Natural killer cell (primary cell): ENCODE data around the gene DENND1A. TPM values are rescaled to one million over a fixed set of nuclear protein-coding genes. Genes with fewer than 3 reads are reported as not detected.

Experiments used
- ATAC-seq, 3 donors: fragments of 150-1000 bp in 2 of 3; fragments of 200-7000 bp in 1 of 3; cut with Tn5 transposase; 1 replicate in 1 of 3; 2 replicates in 2 of 3; pipeline ENCODE4 v1.10.0; 2021; ENCODE audit warnings: mild to moderate bottlenecking in 2 of 3, moderate library complexity in 2 of 3
- DNase-seq, 2 donors: peaks; one replicate each; pipeline versions ENCODE4 v3.0.0 to v3.0.0-alpha.2; 2013 to 2021; ENCODE audit warnings: mixed read lengths in 1 of 2
- H3K27ac ChIP-seq: one replicate; pipeline ENCODE4 v1.5.1; 2013; ENCODE audit warnings: mild to moderate bottlenecking, low read length
- H3K27me3 ChIP-seq: one replicate; pipeline ENCODE4 v1.6.1; 2013; ENCODE audit warnings: low read length; ENCODE audit not compliant: control insufficient read depth, insufficient read depth
- H3K36me3 ChIP-seq: one replicate; pipeline ENCODE4 v1.6.1; 2013; ENCODE audit warnings: low read length; ENCODE audit not compliant: control insufficient read depth, insufficient read depth
- H3K4me1 ChIP-seq: one replicate; pipeline ENCODE4 v1.6.1; 2013; ENCODE audit warnings: low read length; ENCODE audit not compliant: control insufficient read depth, insufficient read depth
- H3K4me3 ChIP-seq: one replicate; pipeline ENCODE4 v1.5.1; 2013; ENCODE audit warnings: low read length
- H3K9me3 ChIP-seq: one replicate; pipeline ENCODE4 v1.6.1; 2013; ENCODE audit warnings: low read length; ENCODE audit not compliant: control insufficient read depth, insufficient read depth
- H3K27ac Mint-ChIP-seq, 2 donors: one replicate each; pipeline ENCODE4 v1.8.0; 2022; ENCODE audit warnings: mild to moderate bottlenecking in 2 of 2, mixed read lengths in 2 of 2, moderate library complexity in 1 of 2
- H3K27me3 Mint-ChIP-seq, 2 donors: one replicate each; pipeline ENCODE4 v1.8.0; 2022; ENCODE audit warnings: low read depth in 2 of 2, mixed read lengths in 2 of 2
- H3K36me3 Mint-ChIP-seq: one replicate; pipeline ENCODE4 v1.8.0; 2022; ENCODE audit warnings: mixed read lengths
- H3K4me1 Mint-ChIP-seq, 2 donors: one replicate each; pipeline ENCODE4 v1.8.0; 2022; ENCODE audit warnings: mixed read lengths in 2 of 2
- H3K4me3 Mint-ChIP-seq: one replicate; pipeline ENCODE4 v1.8.0; 2022; ENCODE audit warnings: mild to moderate bottlenecking, moderate library complexity, mixed read lengths
- H3K9me3 Mint-ChIP-seq, 2 donors: one replicate each; pipeline ENCODE4 v1.8.0; 2022; ENCODE audit warnings: mixed read lengths in 2 of 2
- CTCF ChIP-seq: fragments of 200-600 bp; IDR thresholded peaks from one replicate; pipeline ENCODE4 v1.8.0; 2022; ENCODE audit warnings: antibody characterized with exemption
- WGBS: methylation state at CpG from one replicate; pipeline ENCODE4 v1.1.7; 2013; ENCODE audit warnings: missing lambda C conversion rate; ENCODE audit not compliant: insufficient coverage; 5-methylcytosine and 5-hydroxymethylcytosine counted together
- intact Hi-C: fragments of 100-400 bp; cut with micrococcal nuclease; formaldehyde crosslinking; loops from one replicate; pipeline ENCODE4 v1.14.2; 2022
- total RNA-seq, 4 donors: library from RNA; stranded (reverse); fragments of 120-200 nt in 1 of 4; gene quantifications; one replicate each; pipeline versions ENCODE4 v1.2.3 to v1.2.4, GENCODE V29; 2013 to 2022

DENND1A gene
- total RNA-seq, 3 donors from 2014 or later (not counting 1 experiment from before 2014, with no cell fraction given) = 27.8 to 37.6 (median 30.9) TPM

GRCh38 chr9:123389070-123389469, 540.9 kb downstream of the DENND1A start:
- no peak overlapping the region for H3K4me3 Mint-ChIP-seq
- no peaks in the 10 kb centered on the region for H3K36me3 ChIP-seq
- H3K9me3 ChIP-seq = peaks cover 2% of the 10 kb centered on the region
- no peak for TF ChIP-seq CTCF
- no peaks in the 10 kb centered on the region for H3K4me1 Mint-ChIP-seq
- no peaks in the 10 kb centered on the region for H3K36me3 Mint-ChIP-seq
- ATAC-seq (no peak), DNase-seq (no peak)
- no peak overlapping the region for H3K27ac Mint-ChIP-seq
- H3K9me3 Mint-ChIP-seq = peaks cover 0 to 5% of the 10 kb centered on the region in 2 donors
- H3K4me3 ChIP-seq = no peak overlapping the region
- intact Hi-C loops = no loop called here
- H3K27me3 Mint-ChIP-seq = no peaks in the 10 kb centered on the region
- no peaks in the 10 kb centered on the region for H3K27me3 ChIP-seq
- H3K27ac ChIP-seq = no peak overlapping the region
- WGBS = 63% methylated on average over 10 of the region's 10 CpGs
- no peaks in the 10 kb centered on the region for H3K4me1 ChIP-seq

DNA sequence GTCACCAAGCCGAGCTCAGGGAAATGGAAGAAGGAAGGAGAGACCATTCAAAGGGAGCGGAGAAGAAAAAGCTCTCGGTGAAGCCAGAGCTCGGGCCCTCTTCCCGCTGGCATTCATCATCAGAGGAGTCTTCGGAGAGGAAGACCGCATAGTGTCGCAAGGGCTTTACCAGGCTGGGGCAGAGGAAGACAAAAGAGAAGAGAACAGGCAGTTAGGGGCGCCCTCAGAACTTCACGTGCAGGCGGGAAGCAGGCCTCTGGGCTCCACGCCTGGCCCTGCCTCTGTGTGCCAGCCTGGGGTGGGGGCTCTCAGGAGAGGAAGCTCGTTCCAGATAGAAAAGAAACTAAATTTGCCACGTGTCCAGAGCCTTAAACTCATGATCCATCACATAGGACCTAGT, 542.2 kb downstream of the DENND1A start:
- 72% methylated on average over 14 of the region's 14 CpGs for WGBS
- Histone ChIP-seq H3K4me1 (no peaks in the 10 kb centered on the region), H3K36me3 (peaks cover 2% of the 10 kb centered on the region), H3K9me3 (no peaks in the 10 kb centered on the region), H3K4me3 (no peak overlapping the region), H3K27ac (no peak overlapping the region), H3K27me3 (no peaks in the 10 kb centered on the region)
- intact Hi-C loops = no loop called here
- Mint-ChIP-seq H3K4me3 (no peak overlapping the region), H3K36me3 (no peaks in the 10 kb centered on the region), H3K9me3 (peaks cover 0 to under 1% of the 10 kb centered on the region in 2 donors), H3K4me1 (no peaks in the 10 kb centered on the region), H3K27me3 (no peaks in the 10 kb centered on the region), H3K27ac (no peak overlapping the region)
- ATAC-seq = no peak
- no peak for DNase-seq
- no peak for TF ChIP-seq CTCF

GRCh38 chr9:123383512-123384170, 546.3 kb downstream of the DENND1A start:
- H3K36me3 ChIP-seq = peaks cover 2% of the 10 kb centered on the region
- DNase-seq (no peak), ATAC-seq (no peak)
- Mint-ChIP-seq H3K9me3 (no peaks in the 10 kb centered on the region), H3K27ac (no peak overlapping the region), H3K27me3 (no peaks in the 10 kb centered on the region), H3K4me3 (no peak overlapping the region), H3K4me1 (no peaks in the 10 kb centered on the region), H3K36me3 (no peaks in the 10 kb centered on the region)
- no peaks in the 10 kb centered on the region for H3K9me3 ChIP-seq
- H3K27me3 ChIP-seq = no peaks in the 10 kb centered on the region
- intact Hi-C loops = no loop called here
- no peak for TF ChIP-seq CTCF
- no peak overlapping the region for H3K27ac ChIP-seq
- WGBS = 90% methylated on average over 27 of the region's 27 CpGs
- H3K4me1 ChIP-seq = no peaks in the 10 kb centered on the region
- no peak overlapping the region for H3K4me3 ChIP-seq
